GM19035 (cell line): Measurements from ENCODE around the gene SLC35F4.

Source experiments
- ATAC-seq: cut with Tn5 transposase; IDR thresholded peaks from one replicate; pipeline ENCODE4 v1.9.1; 2021; ENCODE audit not compliant: unreplicated experiment

SLC35F4 gene

DNA sequence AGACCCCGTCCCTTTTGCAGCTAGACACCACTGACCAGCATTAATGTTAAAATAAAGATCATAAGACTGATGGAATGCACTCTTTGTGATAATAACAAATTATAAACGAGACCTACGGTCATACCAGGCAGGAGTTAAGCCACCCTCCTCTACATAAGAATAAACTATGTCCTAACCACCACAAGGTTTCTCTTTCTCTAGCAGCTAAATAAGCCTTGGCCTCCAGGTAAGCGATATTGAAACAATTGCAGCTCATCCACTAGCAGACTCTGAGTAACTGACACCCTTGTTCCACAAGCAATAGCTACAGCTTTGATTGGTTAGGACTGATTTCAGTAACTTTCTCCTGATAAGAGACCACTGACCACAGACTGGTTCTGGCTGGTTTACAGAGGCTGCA is 228.0 kb downstream of the SLC35F4 start:
- no peak for ATAC-seq

- no peak for ATAC-seq
Measured at GRCh38 chr14:57634335-57634734, 231.6 kb downstream of the SLC35F4 start.

GRCh38 chr14:57632649-57633048 is 233.2 kb downstream of the SLC35F4 start:
- ATAC-seq: no peak

DNA sequence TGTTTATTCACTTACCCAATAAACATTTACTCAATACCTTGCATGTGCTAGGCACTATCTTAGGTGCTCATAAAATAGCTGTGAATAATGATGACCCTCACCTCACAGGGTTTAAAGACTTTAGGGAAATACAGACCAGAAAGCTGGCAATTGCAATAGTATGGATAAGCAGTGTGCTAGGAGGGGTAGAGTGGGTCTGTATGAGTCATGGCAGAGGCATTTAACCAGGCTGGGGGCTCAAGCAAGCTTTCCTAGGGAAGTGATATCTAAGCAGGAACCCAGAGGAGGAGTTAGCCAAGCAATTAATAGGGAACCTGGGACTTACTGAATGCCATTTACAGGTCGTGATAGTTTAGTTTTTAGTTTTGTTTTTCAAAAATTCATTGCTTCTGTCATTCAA is 248.4 kb downstream of the SLC35F4 start:
- ATAC-seq: no peak

DNA sequence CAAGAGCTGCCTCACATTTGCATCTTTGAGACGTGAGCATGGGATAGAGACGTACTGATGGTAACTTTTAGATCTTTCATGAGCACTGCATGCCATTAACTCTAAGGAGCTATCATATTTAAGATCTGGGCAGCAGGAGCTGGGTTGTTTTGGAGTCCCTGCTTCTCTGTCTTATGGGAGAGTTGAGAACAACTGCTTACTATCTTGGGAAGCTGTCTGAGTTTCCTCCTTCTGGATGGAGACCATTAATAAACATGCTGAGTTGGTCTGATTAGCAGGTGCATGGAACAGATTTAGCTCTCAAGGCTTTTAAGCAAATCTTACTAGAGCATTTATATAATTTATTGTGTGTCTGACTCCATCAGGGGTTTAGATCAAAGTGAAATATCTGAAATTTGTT is 252.9 kb downstream of the SLC35F4 start:
- no peak for ATAC-seq

DNA sequence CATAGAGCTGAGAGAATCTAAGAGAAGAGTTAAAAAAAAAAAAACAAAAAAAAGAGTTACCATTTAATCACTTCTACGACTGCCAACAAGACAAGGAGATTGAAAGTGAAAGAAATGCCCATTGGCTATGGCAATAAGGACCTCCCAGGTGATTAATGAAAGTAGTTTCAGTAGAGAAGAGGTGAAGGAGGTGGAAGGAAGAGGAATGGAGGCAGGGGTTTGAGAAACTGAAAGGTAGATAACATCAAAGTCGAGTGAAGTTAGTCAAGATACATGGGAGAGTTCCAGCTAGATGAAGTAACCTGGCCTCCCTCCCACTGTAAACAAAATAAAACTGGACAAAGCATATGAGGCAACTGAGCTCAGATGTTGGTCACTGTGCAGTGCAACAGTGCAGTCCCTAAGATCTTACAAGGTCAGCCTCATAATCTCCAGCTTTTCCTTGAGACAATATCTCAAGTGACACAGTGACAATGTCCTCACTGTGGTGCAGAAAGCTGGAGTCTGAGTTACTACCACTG is 254.3 kb downstream of the SLC35F4 start:
- ATAC-seq: no peak

GRCh38 chr14:57610631-57611030 is 255.3 kb downstream of the SLC35F4 start:
- ATAC-seq: no peak

DNA sequence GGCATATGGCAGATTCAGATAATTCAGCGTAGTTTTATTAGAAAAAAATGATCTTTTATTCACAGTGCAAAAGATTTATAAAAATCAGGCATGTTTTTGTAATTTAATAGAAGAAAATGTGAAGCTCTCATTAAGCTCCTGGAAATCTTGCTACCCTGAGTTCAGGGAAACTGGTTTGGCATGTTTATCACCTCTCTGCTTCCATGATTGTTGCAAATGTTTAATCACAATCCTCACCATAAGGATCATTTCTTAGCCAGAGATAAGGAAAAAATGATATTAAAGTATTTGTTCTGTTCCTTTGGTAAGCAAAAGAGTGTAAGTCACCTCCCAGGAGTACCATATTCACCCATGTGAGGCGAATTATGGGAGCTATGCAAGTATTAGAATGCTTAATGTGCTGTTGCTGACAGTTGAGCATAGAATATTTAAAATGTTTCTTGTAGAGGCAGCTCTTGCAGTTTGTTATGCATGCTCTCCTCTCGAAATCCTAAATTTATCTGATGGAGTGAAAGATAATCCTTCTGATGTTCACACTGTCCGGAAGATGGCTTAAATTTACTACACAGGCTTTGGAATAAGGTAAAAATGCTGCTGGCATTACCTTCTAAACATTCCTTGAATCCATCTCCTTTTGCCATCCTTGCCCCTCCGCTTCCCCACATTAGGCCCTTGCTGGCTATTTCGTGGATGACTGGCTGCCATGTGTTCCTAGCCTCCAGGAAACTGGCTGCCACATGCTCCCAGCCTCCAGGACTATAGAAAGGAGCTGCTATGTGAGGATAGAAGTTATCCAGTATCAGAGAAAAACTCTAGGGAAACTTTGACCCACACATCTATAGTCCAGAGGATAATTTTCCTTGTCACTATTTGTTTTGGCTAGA is 256.5 kb downstream of the SLC35F4 start:
- ATAC-seq: no peak

DNA sequence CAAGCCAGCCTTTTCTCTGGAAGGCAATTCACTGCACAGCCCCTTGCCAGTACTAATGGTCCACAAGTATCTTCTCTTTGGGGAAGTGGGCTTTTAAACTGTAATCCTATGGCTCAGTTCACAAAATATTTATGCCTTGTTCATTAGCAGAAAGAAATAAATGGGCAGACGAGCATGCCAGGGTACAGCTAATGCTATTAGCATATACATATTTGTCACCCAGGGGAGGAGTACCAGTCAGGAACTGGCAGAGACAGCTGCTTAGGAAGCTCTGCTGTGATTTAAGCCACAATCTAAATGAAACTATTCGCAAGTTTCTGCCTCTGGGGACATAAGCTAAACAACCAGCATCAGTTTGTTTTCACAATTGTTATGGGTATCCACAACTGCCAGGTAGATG is 258.8 kb downstream of the SLC35F4 start:
- ATAC-seq: no peak

DNA sequence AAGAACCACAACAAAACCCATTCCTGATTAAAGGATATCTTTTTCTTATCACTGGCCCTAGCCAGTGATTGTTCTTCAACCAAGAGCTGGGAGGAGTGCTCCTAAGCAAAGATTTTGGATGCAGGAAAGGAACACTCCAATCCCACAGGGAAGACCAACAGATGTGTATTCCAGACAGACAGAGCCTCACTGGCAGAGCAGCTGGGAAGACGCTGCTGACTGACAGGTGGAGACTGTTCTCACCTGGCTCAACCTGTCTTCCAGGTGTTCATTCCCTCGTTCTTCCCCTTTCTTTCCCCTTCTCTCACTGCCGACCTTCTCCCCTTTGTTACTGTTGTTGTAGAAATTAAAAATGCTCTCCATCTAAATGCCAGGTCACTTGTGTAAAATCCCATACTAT is 282.5 kb downstream of the SLC35F4 start:
- ATAC-seq: no peak

DNA sequence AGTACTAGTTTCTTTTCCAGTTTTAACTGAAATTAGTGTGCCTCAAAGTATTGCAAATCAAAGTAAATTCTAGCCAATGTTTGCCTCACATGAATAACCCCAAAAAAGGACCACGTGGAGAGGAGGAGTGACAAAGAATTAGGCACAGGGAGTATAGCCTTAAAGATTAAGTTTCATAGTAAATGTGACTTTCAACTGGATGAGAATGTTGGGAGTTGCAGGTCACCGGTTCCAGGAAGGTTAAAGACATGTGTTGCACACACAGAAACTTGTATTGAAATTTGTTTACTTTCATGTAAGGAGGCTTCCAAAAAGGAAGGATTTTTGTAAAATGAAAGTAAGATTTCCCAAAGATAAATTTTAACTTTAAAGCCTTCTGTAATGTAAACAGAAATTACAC is 283.1 kb downstream of the SLC35F4 start:
- ATAC-seq: no peak

GRCh38 chr14:57578801-57579200 is 287.1 kb downstream of the SLC35F4 start:
- ATAC-seq: no peak

DNA sequence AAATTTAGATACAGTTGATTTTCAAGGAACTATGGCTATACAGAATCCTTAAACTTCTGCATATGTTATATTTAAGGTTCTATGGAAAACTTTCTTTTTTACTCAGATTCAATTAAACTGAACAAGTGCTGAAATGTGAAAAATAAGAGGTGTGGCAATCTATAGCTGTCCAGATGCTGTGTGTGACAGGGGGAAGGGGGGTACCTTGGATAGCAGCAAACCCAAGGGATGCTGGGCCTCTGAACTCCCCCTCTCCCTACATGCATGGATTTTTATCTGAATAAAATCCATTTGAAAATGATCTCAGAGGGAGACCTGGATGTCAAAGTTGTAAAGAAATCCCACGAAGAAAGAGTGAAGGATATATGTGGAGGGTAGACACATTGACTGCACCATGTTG is 289.4 kb downstream of the SLC35F4 start:
- ATAC-seq: no peak

GRCh38 chr14:57575482-57575881 is 290.4 kb downstream of the SLC35F4 start:
- ATAC-seq: no peak

DNA sequence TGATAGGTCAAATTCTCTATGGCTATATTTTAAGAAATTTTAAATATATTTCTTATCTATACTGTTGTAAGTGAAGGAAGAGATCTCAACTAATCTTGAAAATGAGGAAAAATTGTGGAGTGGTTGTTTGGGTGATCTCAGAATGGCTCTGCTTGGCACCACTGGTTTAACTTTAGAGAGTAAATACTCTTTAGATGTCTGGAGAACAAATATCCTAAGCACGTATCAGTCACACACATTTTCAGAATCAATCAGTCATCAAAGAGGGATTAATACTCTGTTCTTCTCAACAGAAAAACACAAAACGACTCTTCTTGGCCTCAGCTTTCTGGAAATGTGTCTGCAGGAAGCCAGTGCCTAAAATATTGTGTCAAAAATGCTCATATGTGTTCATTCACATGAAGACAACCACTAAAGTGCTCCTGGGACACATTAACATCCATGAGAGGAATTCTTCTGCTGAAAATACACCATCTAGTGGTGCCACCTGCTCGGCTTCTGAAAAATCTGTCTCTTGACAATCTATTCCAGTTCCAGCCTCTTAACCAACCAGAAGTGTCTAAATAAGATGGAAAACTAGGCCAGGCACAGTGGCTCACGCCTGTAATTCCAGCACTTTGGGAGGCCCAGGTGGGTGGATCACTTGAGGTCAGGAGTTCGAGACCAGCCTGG is 291.1 kb downstream of the SLC35F4 start:
- no peak for ATAC-seq

DNA sequence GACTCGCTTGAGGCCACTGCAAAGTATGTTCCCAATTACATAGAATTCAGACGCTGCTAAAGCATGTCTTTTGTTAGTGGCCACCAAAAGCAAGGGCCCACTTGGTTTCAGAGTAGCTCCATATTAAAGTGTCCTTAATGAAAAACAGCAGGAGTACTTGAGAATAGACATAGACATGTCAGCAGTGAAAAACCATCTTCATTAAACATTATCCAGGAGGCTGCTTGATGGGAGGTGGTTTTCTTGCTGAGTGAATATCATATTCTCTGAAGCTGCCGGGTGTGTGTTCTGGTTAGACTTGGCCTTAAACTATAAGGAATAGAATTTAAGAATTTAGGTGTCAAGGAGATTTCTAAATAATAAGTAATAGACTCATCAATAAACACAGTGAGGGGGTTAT is 292.7 kb downstream of the SLC35F4 start:
- no peak for ATAC-seq

GRCh38 chr14:57568554-57568953 is 297.3 kb downstream of the SLC35F4 start:
- ATAC-seq: no peak

GRCh38 chr14:57567220-57567619 is 298.7 kb downstream of the SLC35F4 start:
- no peak for ATAC-seq

GRCh38 chr14:57560681-57561080 is 305.2 kb downstream of the SLC35F4 start:
- ATAC-seq: peak; percentile 81

- no peak for ATAC-seq
Measured at GRCh38 chr14:57559576-57559975, 306.3 kb downstream of the SLC35F4 start.

- no peak for ATAC-seq
Measured at GRCh38 chr14:57549765-57550420, 316.0 kb downstream of the SLC35F4 start.
